ENCODE results near the gene PIK3R6. TPM values are rescaled to one million over a fixed set of nuclear protein-coding genes. Genes with fewer than 3 reads are reported as not detected.

PIK3R6 gene
- total RNA-seq, 4 donors from 2014 or later, result 0.56 to 3.5 (median 1.5) TPM

DNA sequence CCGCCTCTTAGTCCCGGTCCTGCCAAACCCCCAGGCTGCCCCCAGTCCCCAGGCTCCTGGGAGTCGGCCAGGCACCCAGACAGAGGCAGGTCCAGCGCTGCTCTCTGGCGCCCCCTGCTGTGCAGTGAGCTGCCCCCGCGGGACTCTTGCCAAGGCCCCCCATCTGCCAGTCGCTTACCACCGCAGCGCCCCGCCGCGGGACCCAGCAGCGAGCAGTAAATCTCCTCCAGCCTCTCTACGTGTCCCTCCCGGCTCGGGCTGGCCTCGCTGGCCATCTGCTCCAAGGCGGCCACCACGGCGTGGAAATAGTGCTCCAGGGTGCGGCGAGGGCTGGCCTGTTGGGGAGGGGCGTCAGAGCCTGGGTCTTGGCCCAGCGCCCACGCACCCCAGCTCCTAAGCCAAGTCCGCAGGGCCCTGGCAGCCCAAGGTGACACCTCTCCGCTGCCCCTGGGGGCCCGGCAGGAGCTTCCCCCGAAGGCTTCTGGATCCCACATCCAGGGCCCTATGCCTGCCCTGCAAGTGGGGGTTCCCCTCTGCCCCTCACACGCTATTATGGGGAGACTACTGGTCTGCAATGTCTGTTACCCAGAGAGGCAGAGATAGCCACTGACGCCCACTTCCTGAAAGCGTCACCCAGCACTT lies 34.6 kb downstream of the PIK3R6 start:
- no peak for DNase-seq (ENCODE audit: low spot score)
- ATAC-seq (ENCODE audit: low FRiP score), result no peak
- TF ChIP-seq CTCF (IDR thresholded peaks at IDR 0.05), result no peak

- TF ChIP-seq CTCF (IDR thresholded peaks at IDR 0.05), result no peak
- ATAC-seq (ENCODE audit: low FRiP score) (no peak), DNase-seq (ENCODE audit: low spot score) (no peak)
Observed at GRCh38 chr17:8831234-8831849, 36.1 kb downstream of the PIK3R6 start.

GRCh38 chr17:8830141-8830540 lies 37.3 kb downstream of the PIK3R6 start:
- ATAC-seq (ENCODE audit: low FRiP score) (no peak), DNase-seq (ENCODE audit: low spot score) (no peak)
- TF ChIP-seq CTCF (IDR thresholded peaks at IDR 0.05), result no peak

DNA sequence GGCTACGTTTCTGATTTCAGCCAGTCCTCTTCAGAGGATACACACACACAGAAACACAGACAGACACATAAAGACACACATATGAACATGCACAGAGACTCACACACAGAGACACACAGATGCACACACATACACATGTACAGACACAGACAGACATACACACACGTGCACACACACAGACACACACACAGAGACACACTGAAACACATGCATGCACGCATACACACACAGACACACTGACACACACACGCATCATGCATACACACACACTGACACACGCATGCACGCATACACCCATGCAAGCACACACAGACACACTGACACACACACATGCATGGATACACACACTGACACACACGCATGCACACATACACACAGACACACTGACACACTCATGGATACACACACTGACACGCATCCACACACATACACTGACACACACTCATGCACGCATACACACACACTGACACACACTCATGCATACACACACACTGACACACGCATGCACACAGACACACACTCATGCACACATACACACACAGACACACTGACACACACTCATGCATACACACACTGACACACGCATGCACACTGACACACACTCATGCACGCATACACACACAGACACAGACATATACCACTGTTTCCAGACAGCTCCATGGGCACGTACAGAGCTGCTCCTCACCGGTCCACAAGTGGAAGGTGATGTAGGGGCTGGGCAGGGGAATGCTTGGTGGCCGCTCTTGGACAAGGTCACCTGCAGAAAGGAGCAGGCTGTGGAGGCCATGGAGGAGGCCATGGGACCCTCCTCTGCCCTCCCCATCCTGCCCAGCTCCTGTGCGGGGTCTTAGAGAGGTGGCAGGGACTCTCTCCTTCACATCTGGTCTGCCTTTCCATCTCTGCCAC lies 38.2 kb downstream of the PIK3R6 start:
- no peak for DNase-seq (ENCODE audit: low spot score)
- TF ChIP-seq CTCF (IDR thresholded peaks at IDR 0.05), result no peak
- no peak for ATAC-seq (ENCODE audit: low FRiP score)

- no peak for TF ChIP-seq CTCF (IDR thresholded peaks at IDR 0.05)
- ATAC-seq (ENCODE audit: low FRiP score) (no peak), DNase-seq (ENCODE audit: low spot score) (no peak)
Observed at GRCh38 chr17:8828517-8828875, 39.0 kb downstream of the PIK3R6 start.

DNA sequence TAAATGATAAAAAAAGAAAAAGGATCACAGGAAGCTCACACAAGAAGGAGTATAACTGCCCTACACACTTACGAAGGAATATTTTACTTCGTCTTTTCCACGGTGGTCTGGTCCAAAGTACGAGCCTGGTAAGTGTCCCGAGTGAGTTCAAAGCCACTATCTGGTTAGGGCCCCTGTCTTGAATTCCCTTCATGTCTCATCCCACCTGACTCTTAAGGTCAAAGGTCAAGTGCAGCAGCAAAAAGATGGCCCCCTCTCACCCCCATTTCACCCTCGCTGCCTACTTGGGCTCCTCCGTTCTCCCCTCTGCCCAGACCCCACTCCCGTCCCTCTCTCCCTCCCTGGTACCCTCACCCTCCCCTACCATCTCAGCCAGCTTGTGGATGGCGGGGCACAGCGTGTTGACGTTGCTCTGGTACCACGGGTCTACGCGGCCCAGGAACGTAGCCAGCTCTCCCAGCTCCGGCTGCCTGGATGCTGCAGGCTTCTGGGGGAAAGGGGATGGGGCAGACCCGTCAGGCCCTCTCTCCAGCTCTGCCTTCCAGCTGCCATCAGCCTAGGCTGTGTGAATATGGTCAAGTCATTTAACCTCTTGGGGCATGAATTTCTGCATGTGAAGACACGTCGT lies 40.6 kb downstream of the PIK3R6 start:
- ATAC-seq (ENCODE audit: low FRiP score) (no peak), DNase-seq (ENCODE audit: low spot score) (no peak)
- no peak for TF ChIP-seq CTCF (IDR thresholded peaks at IDR 0.05)
